Mammary epithelial cell (primary cell): ENCODE data around the gene TBL1X.

ENCODE experiments used
- EZH2 ChIP-seq: IDR thresholded peaks from 2 replicates; pipeline ENCODE4 v1.6.1; 2012; ENCODE audit warnings: low read length, inconsistent platforms, borderline replicate concordance
- TF ChIP-seq, protein P1 (sequence below), 2 donors: IDR thresholded peaks in 1 of 2; conservative IDR thresholded peaks in 1 of 2; 2 replicates each; pipeline ENCODE4 v1.5.1; 2011 to 2012; ENCODE audit warnings: inconsistent platforms in 2 of 2, low read length in 2 of 2, mild to moderate bottlenecking in 2 of 2, control low read depth in 1 of 2, low read depth in 1 of 2; ENCODE audit not compliant: insufficient read depth in 1 of 2; ENCODE audit errors: extremely low read depth in 1 of 2

GRCh38 chrX:9772943-9773342 is 308.1 kb downstream of the TBL1X start:
- TF ChIP-seq, protein P1, sequence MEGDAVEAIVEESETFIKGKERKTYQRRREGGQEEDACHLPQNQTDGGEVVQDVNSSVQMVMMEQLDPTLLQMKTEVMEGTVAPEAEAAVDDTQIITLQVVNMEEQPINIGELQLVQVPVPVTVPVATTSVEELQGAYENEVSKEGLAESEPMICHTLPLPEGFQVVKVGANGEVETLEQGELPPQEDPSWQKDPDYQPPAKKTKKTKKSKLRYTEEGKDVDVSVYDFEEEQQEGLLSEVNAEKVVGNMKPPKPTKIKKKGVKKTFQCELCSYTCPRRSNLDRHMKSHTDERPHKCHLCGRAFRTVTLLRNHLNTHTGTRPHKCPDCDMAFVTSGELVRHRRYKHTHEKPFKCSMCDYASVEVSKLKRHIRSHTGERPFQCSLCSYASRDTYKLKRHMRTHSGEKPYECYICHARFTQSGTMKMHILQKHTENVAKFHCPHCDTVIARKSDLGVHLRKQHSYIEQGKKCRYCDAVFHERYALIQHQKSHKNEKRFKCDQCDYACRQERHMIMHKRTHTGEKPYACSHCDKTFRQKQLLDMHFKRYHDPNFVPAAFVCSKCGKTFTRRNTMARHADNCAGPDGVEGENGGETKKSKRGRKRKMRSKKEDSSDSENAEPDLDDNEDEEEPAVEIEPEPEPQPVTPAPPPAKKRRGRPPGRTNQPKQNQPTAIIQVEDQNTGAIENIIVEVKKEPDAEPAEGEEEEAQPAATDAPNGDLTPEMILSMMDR (conservative IDR thresholded peaks at IDR 0.05 in 1 of 2, IDR thresholded peaks at IDR 0.05 in 1 of 2; ENCODE audit: extremely low read depth in 1 of 2, insufficient read depth in 1 of 2, low read depth in 1 of 2, low read length in 2 of 2) = no peak
- TF ChIP-seq EZH2 = no peak
